Psoas muscle (tissue), 8 donors: ENCODE data around the gene SPATA25. TPM values are rescaled to one million over a fixed set of nuclear protein-coding genes. Genes with fewer than 3 reads are reported as not detected.

Experiments
- ATAC-seq, 4 donors: fragments of 200-7000 bp; cut with Tn5 transposase; one replicate each; pipeline ENCODE4 v1.9.1; 2020; ENCODE audit warnings: moderate library complexity in 3 of 4, mild to moderate bottlenecking in 2 of 4
- DNase-seq, 2 donors: peaks; one replicate each; pipeline ENCODE4 v3.0.0-alpha.2; 2020
- H3K27ac ChIP-seq: fragments of 200-600 bp; one replicate; pipeline ENCODE4 v1.8.0; 2022
- H3K27me3 ChIP-seq, 3 donors: fragments of 200-600 bp in 1 of 3; one replicate each; pipeline versions ENCODE4 v1.6.1 to v1.8.0; 2013 to 2022; ENCODE audit warnings: low read length in 2 of 3, mild to moderate bottlenecking in 2 of 3, moderate library complexity in 1 of 3; ENCODE audit not compliant: insufficient read depth in 3 of 3
- H3K36me3 ChIP-seq, 2 donors: fragments of 200-600 bp in 1 of 2; one replicate each; pipeline versions ENCODE4 v1.6.1 to v1.8.0; 2013 to 2022; ENCODE audit warnings: low read depth in 1 of 2, mild to moderate bottlenecking in 1 of 2, moderate library complexity in 1 of 2; ENCODE audit not compliant: insufficient read depth in 1 of 2
- H3K4me1 ChIP-seq: fragments of 200-600 bp; one replicate; pipeline ENCODE4 v1.8.0; 2022
- H3K4me3 ChIP-seq: fragments of 200-600 bp; one replicate; pipeline ENCODE4 v1.8.0; 2022; ENCODE audit warnings: mild to moderate bottlenecking
- H3K9me3 ChIP-seq: fragments of 200-600 bp; one replicate; pipeline ENCODE4 v1.8.0; 2022
- WGBS, 3 donors: extraction: QIAGEN DNeasy Blood & Tissue Kit; methylation state at CpG; one replicate each; pipeline versions ENCODE4 v1.1.6 to v1.1.7; 2013; 5-methylcytosine and 5-hydroxymethylcytosine counted together
- intact Hi-C, 2 donors: fragments of 100-400 bp; cut with DNase I; formaldehyde crosslinking; loops; one replicate each; pipeline versions ENCODE4 v1.11.0 to v1.14.2; 2022
- polyA plus RNA-seq, 3 donors: library from polyadenylated mRNA; stranded (reverse); fragments of 200-250 nt; gene quantifications; one replicate each; pipeline ENCODE4 v1.2.3, GENCODE V29; 2013
- total RNA-seq, 4 donors: library from RNA; stranded (reverse); fragmentation: NEBNext Ultra II Directional in 2 of 4; extraction: Animal tissue kit (Norgen Biotek cat#: 25700) in 2 of 4; gene quantifications; one replicate each; pipeline versions ENCODE4 v1.2.1 to v1.2.4, GENCODE V29; 2021 to 2023
- TF ChIP-seq, protein P1 (sequence below): fragments of 200-600 bp; IDR thresholded peaks from one replicate; pipeline ENCODE4 v1.8.0; 2022; ENCODE audit warnings: antibody characterized with exemption
- donor health status: healthy with polysubstance abuse.
- donor health status: DM: no; HTN: no; CAD: no; lungs with moderate emphysema.
- donor health status: Bipolar disorder and iron deficiency.
- donor health status: healthy.
- donor health status: DM: yes; HTN: yes; CAD: no.
- donor health status: DM: no; HTN: no; CAD: no.
- donor health status: DM: no; HTN: no; CAD: no.
- donor health status: DM: yes; HTN: yes; CAD: no.

The SPATA25 gene
- total and polyA plus RNA-seq, 7 donors = 1.0 to 2.7 (median 1.6) TPM

DNA sequence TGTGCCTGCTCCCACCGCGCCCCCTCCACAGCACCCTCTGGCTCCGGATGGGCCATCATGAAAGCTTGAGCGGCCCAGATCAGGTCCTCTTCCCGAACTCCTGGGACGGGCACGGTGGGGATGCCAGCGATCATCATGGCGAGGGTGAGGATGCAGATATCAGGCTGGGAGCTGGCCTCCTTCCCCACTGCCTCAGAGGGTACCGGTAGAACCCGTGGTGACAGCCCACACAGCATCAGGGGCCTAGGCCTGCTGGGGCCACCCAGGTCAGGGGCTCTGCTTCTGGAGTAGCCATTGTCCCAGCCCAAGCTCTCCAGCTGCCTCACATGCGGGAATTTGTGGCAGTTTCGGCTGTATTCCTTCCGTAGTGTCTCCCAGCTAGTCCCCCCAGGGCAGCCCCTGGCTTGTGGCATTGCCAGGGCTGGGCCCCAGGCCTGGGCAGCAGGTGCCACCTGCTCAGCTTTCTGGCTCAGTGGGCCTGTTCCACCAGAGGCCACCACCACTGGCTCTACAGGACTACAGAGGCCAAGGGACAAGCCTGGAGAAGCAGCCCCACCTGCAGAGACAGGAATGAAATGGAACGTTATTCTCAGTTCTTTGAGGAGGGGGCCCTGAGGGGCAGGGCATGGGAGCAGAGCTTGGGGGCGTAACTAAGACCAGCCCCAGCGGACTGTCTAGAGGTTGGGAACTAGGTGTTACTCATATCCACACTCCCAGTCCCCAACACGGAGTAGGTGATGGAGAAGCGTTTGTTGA lies 654 bp downstream of the SPATA25 start:
- no peak for ATAC-seq
- intact Hi-C loops = no loop called here
- TF ChIP-seq, protein P1, sequence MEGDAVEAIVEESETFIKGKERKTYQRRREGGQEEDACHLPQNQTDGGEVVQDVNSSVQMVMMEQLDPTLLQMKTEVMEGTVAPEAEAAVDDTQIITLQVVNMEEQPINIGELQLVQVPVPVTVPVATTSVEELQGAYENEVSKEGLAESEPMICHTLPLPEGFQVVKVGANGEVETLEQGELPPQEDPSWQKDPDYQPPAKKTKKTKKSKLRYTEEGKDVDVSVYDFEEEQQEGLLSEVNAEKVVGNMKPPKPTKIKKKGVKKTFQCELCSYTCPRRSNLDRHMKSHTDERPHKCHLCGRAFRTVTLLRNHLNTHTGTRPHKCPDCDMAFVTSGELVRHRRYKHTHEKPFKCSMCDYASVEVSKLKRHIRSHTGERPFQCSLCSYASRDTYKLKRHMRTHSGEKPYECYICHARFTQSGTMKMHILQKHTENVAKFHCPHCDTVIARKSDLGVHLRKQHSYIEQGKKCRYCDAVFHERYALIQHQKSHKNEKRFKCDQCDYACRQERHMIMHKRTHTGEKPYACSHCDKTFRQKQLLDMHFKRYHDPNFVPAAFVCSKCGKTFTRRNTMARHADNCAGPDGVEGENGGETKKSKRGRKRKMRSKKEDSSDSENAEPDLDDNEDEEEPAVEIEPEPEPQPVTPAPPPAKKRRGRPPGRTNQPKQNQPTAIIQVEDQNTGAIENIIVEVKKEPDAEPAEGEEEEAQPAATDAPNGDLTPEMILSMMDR = no peak
- Histone ChIP-seq H3K36me3 (peaks cover 0 to 56% of the 10 kb centered on the region in 2 donors), H3K27me3 (no peaks in the 10 kb centered on the region), H3K4me3 (no peak overlapping the region), H3K9me3 (no peaks in the 10 kb centered on the region), H3K27ac (no peak overlapping the region), H3K4me1 (peaks cover 36% of the 10 kb centered on the region)
- no peak for DNase-seq
- 76 to 84% (median 81%) methylated on average over 19 of the region's 19 CpGs for whole genome bisulfite sequencing, 3 donors

DNA sequence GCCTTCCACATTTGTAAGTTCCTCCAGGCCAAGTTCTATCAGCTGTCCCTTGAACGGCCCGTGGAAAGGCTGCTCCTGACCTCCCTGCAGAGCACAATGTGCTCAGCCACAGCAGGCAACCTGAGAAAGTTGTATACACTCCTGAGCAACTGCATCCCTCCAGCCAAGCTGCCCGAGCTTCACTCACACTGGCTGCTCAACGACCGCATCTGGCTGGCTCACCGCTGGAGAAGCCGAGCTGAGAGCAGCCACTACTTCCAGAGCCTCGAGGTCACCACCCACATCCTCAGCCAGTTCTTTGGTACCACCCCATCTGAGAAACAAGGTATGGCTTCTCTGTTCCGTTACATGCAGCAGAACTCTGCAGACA lies 4.3 kb downstream of the SPATA25 start:
- ATAC-seq (no peak), DNase-seq (no peak)
- intact Hi-C loops = no loop called here
- Histone ChIP-seq H3K27ac (no peak overlapping the region), H3K4me3 (no peak overlapping the region), H3K27me3 (no peaks in the 10 kb centered on the region), H3K9me3 (no peaks in the 10 kb centered on the region), H3K4me1 (peaks cover 18% of the 10 kb centered on the region), H3K36me3 (peaks cover 0 to 59% of the 10 kb centered on the region in 2 donors)
- 59 to 77% (median 71%) methylated on average over 9 of the region's 9 CpGs for WGBS, 3 donors
- TF ChIP-seq, protein P1 = no peak

DNA sequence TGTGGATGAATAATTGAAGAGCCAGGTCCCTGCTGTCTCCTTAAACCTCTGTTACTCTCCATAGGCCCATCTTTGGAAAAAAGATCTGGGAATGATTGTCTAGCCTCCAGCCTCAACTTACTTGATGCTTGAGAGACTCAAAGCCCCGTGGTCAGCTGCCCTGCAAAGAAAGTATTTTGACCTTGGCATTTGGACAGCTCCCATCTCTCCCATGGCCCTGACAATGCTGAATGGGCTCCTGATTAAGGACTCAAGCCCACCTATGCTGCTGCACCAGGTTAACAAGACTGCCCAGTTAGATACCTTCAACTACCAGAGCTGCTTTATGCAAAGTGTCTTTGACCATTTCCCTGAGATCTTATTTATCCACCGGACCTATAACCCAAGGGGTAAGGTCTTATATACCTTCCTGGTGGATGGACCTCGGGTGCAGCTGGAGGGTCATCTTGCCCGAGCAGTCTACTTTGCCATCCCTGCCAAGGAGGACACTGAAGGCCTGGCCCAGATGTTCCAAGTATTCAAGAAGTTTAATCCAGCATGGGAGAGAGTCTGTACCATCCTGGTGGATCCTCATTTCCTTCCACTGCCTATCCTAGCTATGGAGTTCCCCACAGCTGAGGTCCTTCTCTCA lies 4.8 kb downstream of the SPATA25 start:
- Histone ChIP-seq H3K4me1 (peaks cover 18% of the 10 kb centered on the region), H3K4me3 (no peak overlapping the region), H3K27ac (no peak overlapping the region), H3K9me3 (no peaks in the 10 kb centered on the region), H3K36me3 (peaks cover 0 to 59% of the 10 kb centered on the region in 2 donors), H3K27me3 (no peaks in the 10 kb centered on the region)
- 54 to 77% (median 60%) methylated on average over 4 of the region's 4 CpGs for WGBS, 3 donors
- intact Hi-C loops = no loop called here
- TF ChIP-seq, protein P1 = no peak
- ATAC-seq (no peak), DNase-seq (no peak)

DNA sequence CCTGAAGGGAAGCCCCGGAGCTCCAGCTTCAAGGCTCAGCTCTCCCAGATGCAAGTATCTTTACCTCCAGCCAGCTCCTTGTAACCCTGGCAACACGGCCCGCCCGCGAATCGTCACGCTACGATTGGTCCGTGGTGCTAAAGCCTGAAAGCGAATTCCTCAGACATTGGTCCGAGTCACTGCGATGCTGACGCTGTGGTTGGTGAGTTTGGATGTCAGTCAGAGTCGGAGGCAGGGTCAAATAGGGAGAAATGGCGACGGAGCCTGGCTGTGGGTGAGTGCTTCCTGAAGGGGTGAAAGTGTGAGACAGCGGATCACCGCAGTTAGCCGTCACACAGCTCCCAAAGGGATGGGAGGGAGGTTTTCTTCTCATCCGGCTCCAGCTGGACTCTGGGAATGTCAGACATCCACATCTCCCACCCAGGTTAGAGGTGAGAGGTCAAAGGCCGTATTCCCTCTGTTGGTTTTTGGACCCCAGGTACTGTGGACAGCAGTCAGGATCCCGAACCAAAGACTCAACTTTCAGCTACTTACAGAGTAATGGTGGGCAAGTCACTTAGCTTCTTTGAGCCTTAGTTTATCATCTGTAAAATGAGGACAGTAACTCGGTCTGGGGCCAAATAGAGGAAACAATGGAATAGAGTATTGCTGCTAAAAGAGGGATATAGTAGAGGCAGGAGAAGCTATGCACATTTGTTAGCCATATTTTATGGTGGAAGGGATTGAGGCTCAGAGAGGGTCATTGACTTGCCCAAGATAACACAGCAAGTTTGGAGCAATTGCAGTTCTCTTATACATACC lies 6.2 kb downstream of the SPATA25 start, which contains the start of gene ZSWIM1:
TSS of gene ZSWIM1 (plus strand) at position 240 of the 801 bp plus-strand sequence. CDS start 1,366 bp downstream, outside the sequence.
- Histone ChIP-seq H3K36me3 (peaks cover 0 to 56% of the 10 kb centered on the region in 2 donors), H3K27ac (peak within 1 kb of the TSS; percentile 72), H3K4me3 (peak within 1 kb of the TSS; percentile 64), H3K27me3 (no peaks in the 10 kb centered on the region), H3K4me1 (peaks cover 18% of the 10 kb centered on the region), H3K9me3 (no peaks in the 10 kb centered on the region)
- intact Hi-C loops = loop anchor here in 1 of 2 donors (2.0 kb wide), 1 partner anchor 56 kb away; no protein-coding TSS in a partner anchor
- DNase-seq = peak; percentile 99
- 0 to 1% (median 0%) methylated on average over 23 of the region's 23 CpGs for WGBS, 3 donors
- peak; percentile 97 to 99 (median 98) for ATAC-seq
- TF ChIP-seq, protein P1 = no peak
